NCI-H1092 (cell line): ENCODE results near the gene NMRAL1.

Experiments used
- DNase-seq: peaks from one replicate; lab custom pipeline; 2025; lab: John Stamatoyannopoulos, UW

Gene NMRAL1

GRCh38 chr16:4474192-4474961 is at the start of gene NMRAL1:
Gene NMRAL1 (minus strand): TSS chr16:4474625. CDS start chr16:4474132, 493 bp downstream.
- peak; percentile 93 for DNase-seq

- no peak for DNase-seq
These were observed 49.3 kb upstream of the NMRAL1 start for GRCh38 chr16:4523686-4524085.

GRCh38 chr16:4522051-4522581 is 47.7 kb upstream of the NMRAL1 start:
- peak; percentile 83 for DNase-seq

- no peak for DNase-seq
These were observed 46.5 kb upstream of the NMRAL1 start for GRCh38 chr16:4520913-4521312.

GRCh38 chr16:4519274-4520058 is 45.0 kb upstream of the NMRAL1 start:
- DNase-seq: no peak

GRCh38 chr16:4517812-4518680 is 43.6 kb upstream of the NMRAL1 start:
- peak; percentile 15 for DNase-seq

GRCh38 chr16:4515611-4516233 is 41.3 kb upstream of the NMRAL1 start:
- DNase-seq: no peak

- no peak for DNase-seq
These were observed 40.2 kb upstream of the NMRAL1 start for GRCh38 chr16:4514606-4515005.

GRCh38 chr16:4513881-4514280 is 39.5 kb upstream of the NMRAL1 start:
- DNase-seq: no peak

- DNase-seq: no peak
These were observed 38.8 kb upstream of the NMRAL1 start for GRCh38 chr16:4513086-4513860.

GRCh38 chr16:4512473-4512872 is 38.0 kb upstream of the NMRAL1 start:
- no peak for DNase-seq

- peak; percentile 18 for DNase-seq
These were observed 37.1 kb upstream of the NMRAL1 start for GRCh38 chr16:4511441-4512082.

GRCh38 chr16:4510747-4511426 is 36.5 kb upstream of the NMRAL1 start:
- no peak for DNase-seq

GRCh38 chr16:4510131-4510530 is 35.7 kb upstream of the NMRAL1 start:
- no peak for DNase-seq

- DNase-seq: no peak
These were observed 35.0 kb upstream of the NMRAL1 start for GRCh38 chr16:4509420-4509819.

GRCh38 chr16:4508806-4509205 is 34.4 kb upstream of the NMRAL1 start:
- no peak for DNase-seq

GRCh38 chr16:4507588-4508345 is 33.3 kb upstream of the NMRAL1 start:
- no peak for DNase-seq

GRCh38 chr16:4506450-4506849 is 32.0 kb upstream of the NMRAL1 start:
- peak; percentile 36 for DNase-seq
